ENCODE measurements around the gene PEF1. TPM values are rescaled to one million over a fixed set of nuclear protein-coding genes. Genes with fewer than 3 reads are reported as not detected.
A peak's percentile ranks its signal among the peaks of the same experiment; 100 is the strongest.

PEF1 gene
- polyA plus RNA-seq, 1 donor (not counting 4 experiments of a cell fraction or from before 2014, with no cell fraction given): 72.2 TPM

- peak overlapping the region; percentile 79 for H3K4me2 ChIP-seq (ENCODE audit: control insufficient read depth, extremely low read depth, insufficient read depth, low read depth, low read length)
- H4K20me1 ChIP-seq (ENCODE audit: control insufficient read depth, extremely low read depth, insufficient read depth, low read length): no peaks in the 10 kb centered on the region
- no peaks in the 10 kb centered on the region for H3K79me2 ChIP-seq (ENCODE audit: control insufficient read depth, insufficient read depth, low read length)
- H3K27ac ChIP-seq (ENCODE audit: control insufficient read depth, insufficient read depth, low read length): peak overlapping the region; percentile 73
- peaks cover 45% of the 10 kb centered on the region for H3K4me1 ChIP-seq (ENCODE audit: control insufficient read depth, extremely low read depth, insufficient read depth, low read length)
- no peak for FAIRE-seq
- H3K4me3 ChIP-seq (ENCODE audit: control insufficient read depth in 2 of 3, extremely low read depth in 1 of 3, insufficient read depth in 2 of 3, low read depth in 1 of 3, low read length in 3 of 3): peak overlapping the region in 1 of 3 experiments; percentile 3
- TF ChIP-seq, protein P1, sequence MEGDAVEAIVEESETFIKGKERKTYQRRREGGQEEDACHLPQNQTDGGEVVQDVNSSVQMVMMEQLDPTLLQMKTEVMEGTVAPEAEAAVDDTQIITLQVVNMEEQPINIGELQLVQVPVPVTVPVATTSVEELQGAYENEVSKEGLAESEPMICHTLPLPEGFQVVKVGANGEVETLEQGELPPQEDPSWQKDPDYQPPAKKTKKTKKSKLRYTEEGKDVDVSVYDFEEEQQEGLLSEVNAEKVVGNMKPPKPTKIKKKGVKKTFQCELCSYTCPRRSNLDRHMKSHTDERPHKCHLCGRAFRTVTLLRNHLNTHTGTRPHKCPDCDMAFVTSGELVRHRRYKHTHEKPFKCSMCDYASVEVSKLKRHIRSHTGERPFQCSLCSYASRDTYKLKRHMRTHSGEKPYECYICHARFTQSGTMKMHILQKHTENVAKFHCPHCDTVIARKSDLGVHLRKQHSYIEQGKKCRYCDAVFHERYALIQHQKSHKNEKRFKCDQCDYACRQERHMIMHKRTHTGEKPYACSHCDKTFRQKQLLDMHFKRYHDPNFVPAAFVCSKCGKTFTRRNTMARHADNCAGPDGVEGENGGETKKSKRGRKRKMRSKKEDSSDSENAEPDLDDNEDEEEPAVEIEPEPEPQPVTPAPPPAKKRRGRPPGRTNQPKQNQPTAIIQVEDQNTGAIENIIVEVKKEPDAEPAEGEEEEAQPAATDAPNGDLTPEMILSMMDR (optimal IDR thresholded peaks at IDR 0.05 in 1 of 3, IDR thresholded peaks at IDR 0.05 in 1 of 3, conservative IDR thresholded peaks at IDR 0.05 in 1 of 3; ENCODE audit: extremely low read depth in 1 of 3, insufficient read depth in 2 of 3, low read length in 3 of 3): no peak
- no peak for TF ChIP-seq EZH2 (IDR thresholded peaks at IDR 0.05; ENCODE audit: low read length)
- H3K9me1 ChIP-seq (ENCODE audit: control insufficient read depth, extremely low read depth, insufficient read depth, low read length): peaks cover 3% of the 10 kb centered on the region
- dilution Hi-C loops (cut with MboI; ENCODE audit: extremely low pct_ligation_motif_present, low sequenced_read_pairs): no loop called here
- no peak overlapping the region for H2AFZ ChIP-seq (ENCODE audit: control insufficient read depth, low read length)
- H3K9me3 ChIP-seq (ENCODE audit: control insufficient read depth, low read depth, low read length): no peaks in the 10 kb centered on the region
- no peaks in the 10 kb centered on the region for H3K27me3 ChIP-seq (ENCODE audit: control insufficient read depth, extremely low read depth, insufficient read depth, low read length)
- peaks cover 19 to 54% of the 10 kb centered on the region in 2 experiments for H3K36me3 ChIP-seq (ENCODE audit: control insufficient read depth in 2 of 2, extremely low read depth in 1 of 2, insufficient read depth in 2 of 2, low read length in 2 of 2)
- H3K9ac ChIP-seq (ENCODE audit: control insufficient read depth, extremely low read depth, insufficient read depth, low read length): peak overlapping the region; percentile 56
- DNase-seq (ENCODE audit: low read depth, low spot score): no peak
Observed at GRCh38 chr1:31669433-31669785, 24.7 kb upstream of the PEF1 start.

DNA sequence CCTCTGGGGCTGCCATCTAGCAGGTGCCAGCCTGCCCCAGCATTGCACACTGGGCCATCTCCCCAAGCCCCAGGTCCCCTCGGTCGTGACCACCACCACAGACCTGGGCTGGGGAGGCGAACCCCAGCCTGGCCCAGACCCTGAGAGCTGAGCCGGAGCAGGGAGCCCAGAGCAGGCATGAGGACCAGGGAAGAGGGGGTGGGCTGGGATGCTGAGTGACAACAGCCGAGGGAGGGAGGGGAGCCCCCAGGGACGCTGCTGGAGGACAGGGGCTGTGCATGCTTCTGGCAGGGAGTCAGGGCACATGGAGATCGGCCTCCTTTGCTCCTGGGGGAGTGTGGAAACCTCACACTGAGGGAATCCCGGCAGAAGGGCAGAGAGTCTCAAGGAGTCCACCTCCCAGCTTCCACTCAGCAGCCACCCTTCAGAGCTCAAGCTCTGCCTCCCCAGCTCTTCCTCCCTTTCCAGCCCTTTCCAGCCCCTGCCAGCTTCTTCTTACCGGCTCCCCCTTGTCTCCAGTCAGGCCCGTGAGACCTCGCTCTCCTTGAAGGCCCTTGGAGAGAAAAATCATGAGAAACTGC is 23.7 kb upstream of the PEF1 start:
- Histone ChIP-seq H3K9me1 (ENCODE audit: control insufficient read depth, extremely low read depth, insufficient read depth, low read length) (peaks cover 3% of the 10 kb centered on the region), H3K4me3 (ENCODE audit: control insufficient read depth in 2 of 3, extremely low read depth in 1 of 3, insufficient read depth in 2 of 3, low read depth in 1 of 3, low read length in 3 of 3) (no peak overlapping the region), H3K79me2 (ENCODE audit: control insufficient read depth, insufficient read depth, low read length) (no peaks in the 10 kb centered on the region), H2AFZ (ENCODE audit: control insufficient read depth, low read length) (no peak overlapping the region), H3K27me3 (ENCODE audit: control insufficient read depth, extremely low read depth, insufficient read depth, low read length) (no peaks in the 10 kb centered on the region), H3K4me2 (ENCODE audit: control insufficient read depth, extremely low read depth, insufficient read depth, low read depth, low read length) (no peak overlapping the region), H4K20me1 (ENCODE audit: control insufficient read depth, extremely low read depth, insufficient read depth, low read length) (no peaks in the 10 kb centered on the region), H3K9me3 (ENCODE audit: control insufficient read depth, low read depth, low read length) (no peaks in the 10 kb centered on the region), H3K9ac (ENCODE audit: control insufficient read depth, extremely low read depth, insufficient read depth, low read length) (peak overlapping the region; percentile 56), H3K4me1 (ENCODE audit: control insufficient read depth, extremely low read depth, insufficient read depth, low read length) (peaks cover 45% of the 10 kb centered on the region), H3K27ac (ENCODE audit: control insufficient read depth, insufficient read depth, low read length) (no peak overlapping the region), H3K36me3 (ENCODE audit: control insufficient read depth in 2 of 2, extremely low read depth in 1 of 2, insufficient read depth in 2 of 2, low read length in 2 of 2) (peaks cover 17 to 45% of the 10 kb centered on the region in 2 experiments)
- DNase-seq (ENCODE audit: low read depth, low spot score) (no peak), FAIRE-seq (no peak)
- dilution Hi-C loops (cut with MboI; ENCODE audit: extremely low pct_ligation_motif_present, low sequenced_read_pairs): no loop called here
- no peak for TF ChIP-seq EZH2 (IDR thresholded peaks at IDR 0.05; ENCODE audit: low read length)
- TF ChIP-seq, protein P1 (optimal IDR thresholded peaks at IDR 0.05 in 1 of 3, IDR thresholded peaks at IDR 0.05 in 1 of 3, conservative IDR thresholded peaks at IDR 0.05 in 1 of 3; ENCODE audit: extremely low read depth in 1 of 3, insufficient read depth in 2 of 3, low read length in 3 of 3): no peak

Data from keratinocyte (primary cell).